ENCODE results near the gene FADS6.

FADS6 gene

DNA sequence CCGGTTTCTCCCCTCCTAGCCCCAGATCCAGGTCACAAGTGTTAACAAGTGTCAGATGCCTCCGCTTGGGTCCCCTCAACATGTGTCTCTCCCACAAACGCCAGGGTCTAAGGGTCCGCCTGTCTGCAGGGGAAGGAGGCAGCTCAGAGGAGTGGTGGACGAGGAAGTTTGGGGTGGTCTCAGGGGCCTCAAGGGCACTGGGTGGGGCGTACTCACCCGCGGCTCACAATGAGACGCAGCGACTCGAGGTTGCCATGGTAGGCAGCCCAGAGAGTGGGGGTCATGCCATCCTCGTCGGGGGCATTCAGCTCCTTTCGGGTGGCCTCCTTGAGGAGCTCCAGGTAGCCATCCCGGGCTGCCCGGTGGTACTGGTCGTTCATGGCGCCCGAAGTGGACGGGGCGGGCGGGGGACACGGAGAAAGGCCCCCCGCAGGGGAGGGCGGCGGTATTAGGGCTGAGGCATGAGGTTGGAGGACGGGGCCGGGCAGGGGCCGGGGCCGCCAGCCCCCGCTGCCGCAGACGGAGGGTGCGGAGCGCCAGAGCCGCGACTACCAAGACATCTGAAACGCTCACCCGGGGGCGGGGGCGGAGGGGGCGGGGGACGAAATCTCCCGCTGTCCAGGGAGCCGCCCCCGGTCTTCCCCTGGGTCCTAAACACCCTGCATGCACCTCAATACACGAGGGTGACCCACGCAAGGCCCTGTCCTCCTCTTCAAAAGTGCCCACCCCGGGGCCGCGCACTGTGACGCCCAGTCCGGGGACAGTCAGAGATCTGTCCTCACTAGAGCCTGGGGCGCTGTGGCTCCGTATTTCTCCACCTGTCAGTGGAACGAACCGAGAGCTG lies 29.5 kb upstream of the FADS6 start, which contains the start of gene USH1G:
USH1G (minus strand) TSS at position 562 of the 844 bp plus-strand sequence; CDS start at position 380, 182 bp downstream.
- no peak within 1 kb of the TSS for H3K27ac ChIP-seq
- no peak for TF ChIP-seq ZFX (IDR thresholded peaks at IDR 0.05)

- no peak for TF ChIP-seq CTCF (conservative IDR thresholded peaks at IDR 0.05)
- no peak for TF ChIP-seq ZFX (IDR thresholded peaks at IDR 0.05)
Measured at GRCh38 chr17:74922172-74922571, 28.7 kb upstream of the FADS6 start.

DNA sequence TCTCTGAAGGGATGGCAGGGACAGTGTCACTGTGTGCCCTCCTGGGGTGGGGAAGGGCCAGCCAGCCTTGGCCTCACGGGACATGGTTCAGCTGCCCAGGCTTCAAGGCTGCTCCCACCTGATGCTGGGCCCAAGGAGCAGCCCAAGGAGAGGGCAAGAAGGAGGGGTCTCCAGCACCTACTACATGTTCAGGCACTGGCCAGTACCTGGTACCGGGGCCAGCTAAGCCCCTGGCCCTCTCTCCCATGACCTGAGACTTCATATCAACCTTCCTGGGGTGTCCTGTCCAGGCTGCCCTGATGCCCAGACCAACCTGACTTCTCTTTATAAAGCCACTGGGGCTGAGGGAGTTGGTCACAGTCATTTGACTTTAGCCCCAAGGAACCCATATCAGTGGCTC lies 28.3 kb upstream of the FADS6 start:
- no peak for TF ChIP-seq ZFX (IDR thresholded peaks at IDR 0.05)
- no peak for TF ChIP-seq CTCF (conservative IDR thresholded peaks at IDR 0.05)
- no peak overlapping the region for H3K27ac ChIP-seq

More at GRCh38 chr17:74922172-74922571, 28.7 kb upstream of the FADS6 start:
- no peak overlapping the region for H3K27ac ChIP-seq

- TF ChIP-seq CTCF (conservative IDR thresholded peaks at IDR 0.05) (no peak), ZFX (IDR thresholded peaks at IDR 0.05) (no peak)
- no peak overlapping the region for H3K27ac ChIP-seq
Measured at GRCh38 chr17:74921026-74921681, 27.7 kb upstream of the FADS6 start.

DNA sequence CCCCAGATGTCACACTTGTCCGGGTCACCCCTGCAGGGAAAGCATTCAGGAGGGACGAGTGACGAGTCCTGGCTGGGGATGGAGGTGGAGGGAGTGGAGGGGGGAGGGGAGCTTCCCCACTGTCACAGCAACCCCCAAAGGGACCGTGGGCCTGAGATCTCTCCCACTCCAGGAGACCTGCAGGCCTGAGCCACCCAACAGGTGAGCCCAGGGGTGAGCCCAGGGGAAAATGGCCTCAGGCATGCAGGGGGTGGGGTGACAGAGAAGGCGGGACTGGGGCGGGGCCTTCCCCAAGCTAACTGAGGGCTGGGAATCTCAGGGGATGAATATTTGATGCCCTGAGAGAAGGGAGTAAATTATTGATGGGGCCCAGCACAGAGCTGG lies 27.2 kb upstream of the FADS6 start:
- TF ChIP-seq CTCF (conservative IDR thresholded peaks at IDR 0.05) (no peak), ZFX (IDR thresholded peaks at IDR 0.05) (no peak)
- H3K27ac ChIP-seq, result no peak overlapping the region

DNA sequence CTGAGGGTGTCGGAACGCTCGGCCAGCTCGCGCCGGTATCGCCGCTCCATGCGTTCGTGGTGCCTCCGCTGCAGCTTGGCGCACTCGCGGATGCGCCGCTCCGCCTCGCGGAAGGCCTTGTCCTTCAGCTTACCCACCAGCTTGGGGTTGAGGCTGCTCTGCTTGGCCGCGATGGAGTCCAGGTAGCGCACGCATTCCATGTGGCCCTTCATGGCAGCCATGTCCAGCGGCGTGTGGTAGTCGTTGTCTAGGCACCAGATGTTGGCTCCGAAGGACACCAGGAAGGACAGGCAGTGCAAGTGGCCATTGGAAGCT lies 26.8 kb upstream of the FADS6 start:
- no peak overlapping the region for H3K27ac ChIP-seq
- no peak for TF ChIP-seq ZFX (IDR thresholded peaks at IDR 0.05)
- no peak for TF ChIP-seq CTCF (conservative IDR thresholded peaks at IDR 0.05)

DNA sequence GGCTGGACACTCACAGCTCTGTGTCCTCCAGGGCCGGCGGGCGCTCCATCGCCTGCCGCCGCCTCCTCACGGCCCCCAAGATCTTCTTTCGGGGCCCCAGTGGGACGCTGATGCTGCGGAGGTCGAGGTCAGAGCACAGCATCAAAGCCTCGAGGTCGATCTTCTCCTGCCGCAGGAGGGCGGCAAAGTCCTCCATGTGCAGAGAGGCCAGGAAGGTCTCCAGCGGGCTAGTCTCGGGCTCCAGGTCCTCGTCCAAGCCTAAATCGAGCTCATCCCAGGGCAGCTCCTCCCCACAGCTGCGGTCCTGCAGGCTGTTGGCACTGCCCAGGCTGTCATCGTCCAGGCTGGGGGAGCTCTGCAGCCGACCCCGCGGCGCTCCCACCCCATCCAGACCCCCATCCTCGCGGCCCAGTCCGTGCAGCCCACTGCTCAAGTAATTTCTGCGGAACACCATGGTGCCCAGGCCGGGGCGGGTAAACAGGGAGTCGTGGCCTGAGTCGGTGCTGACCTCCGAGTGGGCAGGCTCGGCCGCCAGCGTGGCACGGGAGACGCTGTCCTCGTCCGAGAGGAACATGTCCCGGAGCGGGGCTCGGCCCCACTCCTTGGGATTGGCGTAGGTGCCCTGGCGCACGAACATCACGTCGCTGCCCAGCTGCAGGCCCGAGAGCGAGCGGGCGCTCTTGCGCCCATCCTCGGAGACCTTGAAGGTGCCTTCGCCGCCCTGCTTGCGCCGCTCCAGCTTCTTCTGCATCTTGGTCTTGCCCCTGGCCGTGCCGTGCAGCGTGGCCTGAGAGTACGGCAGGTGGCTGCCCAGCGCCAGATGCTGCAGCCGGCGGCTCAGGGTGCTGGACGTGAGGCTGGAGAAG lies 26.2 kb upstream of the FADS6 start:
- TF ChIP-seq CTCF (conservative IDR thresholded peaks at IDR 0.05) (peak; percentile 80), ZFX (IDR thresholded peaks at IDR 0.05) (no peak)
- no peak overlapping the region for H3K27ac ChIP-seq
